Fibroblast of skin of scalp (primary cell): ENCODE measurements around the gene SYDE1. TPM values are rescaled to one million over a fixed set of nuclear protein-coding genes. Genes with fewer than 3 reads are reported as not detected.
"Not testable (repeated sequence)": the region's sequence is repeated elsewhere in the genome, so short reads cannot be mapped to it uniquely, and the experiment has no call there.

Source experiments
- DNase-seq: peaks from one replicate; pipeline ENCODE4 v3.0.0-alpha.2; 2013
- polyA plus RNA-seq, 2 experiments: library from polyadenylated mRNA; unstranded; fragments of 120-200 nt; gene quantifications; one replicate each; pipeline ENCODE4 v1.2.1, GENCODE V29; 2013; ENCODE audit not compliant: insufficient read length in 2 of 2

Gene SYDE1, protein sequence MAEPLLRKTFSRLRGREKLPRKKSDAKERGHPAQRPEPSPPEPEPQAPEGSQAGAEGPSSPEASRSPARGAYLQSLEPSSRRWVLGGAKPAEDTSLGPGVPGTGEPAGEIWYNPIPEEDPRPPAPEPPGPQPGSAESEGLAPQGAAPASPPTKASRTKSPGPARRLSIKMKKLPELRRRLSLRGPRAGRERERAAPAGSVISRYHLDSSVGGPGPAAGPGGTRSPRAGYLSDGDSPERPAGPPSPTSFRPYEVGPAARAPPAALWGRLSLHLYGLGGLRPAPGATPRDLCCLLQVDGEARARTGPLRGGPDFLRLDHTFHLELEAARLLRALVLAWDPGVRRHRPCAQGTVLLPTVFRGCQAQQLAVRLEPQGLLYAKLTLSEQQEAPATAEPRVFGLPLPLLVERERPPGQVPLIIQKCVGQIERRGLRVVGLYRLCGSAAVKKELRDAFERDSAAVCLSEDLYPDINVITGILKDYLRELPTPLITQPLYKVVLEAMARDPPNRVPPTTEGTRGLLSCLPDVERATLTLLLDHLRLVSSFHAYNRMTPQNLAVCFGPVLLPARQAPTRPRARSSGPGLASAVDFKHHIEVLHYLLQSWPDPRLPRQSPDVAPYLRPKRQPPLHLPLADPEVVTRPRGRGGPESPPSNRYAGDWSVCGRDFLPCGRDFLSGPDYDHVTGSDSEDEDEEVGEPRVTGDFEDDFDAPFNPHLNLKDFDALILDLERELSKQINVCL
- polyA plus RNA-seq (2013, experiment 1 of 2; ENCODE audit: insufficient read length): 85.0 TPM
- 79.3 TPM for polyA plus RNA-seq (2013, experiment 2 of 2; ENCODE audit: insufficient read length)

DNA sequence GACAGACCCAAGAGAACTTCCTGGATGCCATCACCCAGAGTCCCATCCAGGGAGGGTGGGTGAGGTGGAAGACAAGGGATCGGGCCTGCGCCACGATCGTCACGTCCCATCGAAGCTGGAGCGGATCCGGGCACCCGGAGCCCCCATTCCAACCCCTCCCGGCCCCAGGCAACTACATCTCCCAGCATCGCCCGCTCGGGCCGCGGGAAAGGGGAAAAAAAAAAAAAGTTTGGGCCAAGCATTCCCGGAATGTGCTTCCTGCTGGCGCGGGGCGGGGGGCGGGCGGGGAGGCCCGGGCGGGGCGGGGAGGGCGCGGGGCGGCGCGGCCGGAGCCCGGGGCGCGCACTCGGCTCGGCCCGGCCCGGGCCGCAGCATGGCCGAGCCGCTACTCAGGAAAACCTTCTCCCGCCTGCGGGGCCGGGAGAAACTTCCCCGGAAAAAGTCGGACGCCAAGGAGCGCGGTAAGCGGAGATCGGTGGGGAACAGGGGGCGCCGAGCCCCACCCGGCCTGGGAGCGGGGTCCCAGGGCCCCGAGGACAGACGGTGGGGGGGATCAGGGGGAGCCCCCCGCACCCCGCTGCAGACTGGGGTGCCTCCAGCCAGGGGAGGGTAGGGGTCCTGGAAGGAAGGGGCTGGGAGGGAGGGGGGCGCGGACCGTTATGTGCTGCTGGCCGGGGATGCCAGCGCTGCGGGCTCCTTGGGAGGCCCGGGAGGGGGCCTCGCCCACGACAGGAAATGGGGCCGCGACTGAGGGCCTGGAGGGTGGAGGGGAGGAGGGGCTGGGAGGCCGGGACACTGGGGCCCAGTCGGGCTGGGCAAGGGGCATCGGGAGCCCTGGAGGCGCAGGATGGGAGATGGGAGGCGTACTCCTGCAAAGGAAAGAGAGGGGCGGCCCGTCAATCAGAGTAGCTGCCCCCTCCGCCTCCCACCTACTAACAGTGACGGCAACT lies at the start of gene SYDE1:
Gene SYDE1, plus strand, starts transcription at position 341 of the 950 bp plus-strand sequence. Its CDS starts 33 bp downstream, at position 374.
- DNase-seq: peak; percentile 94

DNA sequence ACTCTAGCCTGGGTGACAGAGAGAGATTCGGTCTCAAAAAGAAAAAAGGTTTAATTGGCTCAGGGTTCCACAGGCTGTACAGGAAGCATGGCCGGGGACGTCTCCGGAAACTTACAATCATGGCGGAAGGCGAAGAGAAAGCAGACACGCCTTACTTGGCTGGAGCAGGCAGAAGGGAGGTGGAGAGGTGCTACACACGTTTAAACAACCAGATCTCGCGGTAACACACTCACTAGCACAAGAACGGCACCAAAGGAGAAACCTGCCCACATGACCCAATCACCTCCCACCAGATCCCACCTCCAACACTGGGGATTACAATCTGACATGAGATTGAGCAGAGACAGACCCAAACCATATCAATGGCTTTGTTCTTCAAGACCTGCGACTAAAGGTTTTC lies 45.2 kb upstream of the SYDE1 start:
- DNase-seq: no peak

DNA sequence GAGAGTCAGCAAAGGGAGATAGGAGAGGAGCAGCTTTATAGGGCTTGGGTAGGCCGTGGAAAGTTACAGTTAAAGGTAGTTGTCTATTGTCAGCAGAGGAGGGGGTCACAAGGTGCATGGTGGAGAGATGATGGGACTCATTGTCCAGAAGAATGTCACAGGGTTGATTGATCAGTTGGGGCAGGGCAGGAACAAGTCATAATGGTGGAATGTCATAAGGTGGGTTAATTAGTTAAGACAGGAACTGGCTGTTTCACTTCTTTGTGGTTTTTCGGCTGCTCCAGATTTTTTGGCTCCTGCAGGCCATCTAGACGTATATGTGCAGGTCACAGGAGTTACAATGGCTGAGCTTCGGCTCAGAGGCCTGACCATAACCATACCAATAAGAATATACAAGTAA lies 36.8 kb upstream of the SYDE1 start:
- DNase-seq: not testable (repeated sequence)

DNA sequence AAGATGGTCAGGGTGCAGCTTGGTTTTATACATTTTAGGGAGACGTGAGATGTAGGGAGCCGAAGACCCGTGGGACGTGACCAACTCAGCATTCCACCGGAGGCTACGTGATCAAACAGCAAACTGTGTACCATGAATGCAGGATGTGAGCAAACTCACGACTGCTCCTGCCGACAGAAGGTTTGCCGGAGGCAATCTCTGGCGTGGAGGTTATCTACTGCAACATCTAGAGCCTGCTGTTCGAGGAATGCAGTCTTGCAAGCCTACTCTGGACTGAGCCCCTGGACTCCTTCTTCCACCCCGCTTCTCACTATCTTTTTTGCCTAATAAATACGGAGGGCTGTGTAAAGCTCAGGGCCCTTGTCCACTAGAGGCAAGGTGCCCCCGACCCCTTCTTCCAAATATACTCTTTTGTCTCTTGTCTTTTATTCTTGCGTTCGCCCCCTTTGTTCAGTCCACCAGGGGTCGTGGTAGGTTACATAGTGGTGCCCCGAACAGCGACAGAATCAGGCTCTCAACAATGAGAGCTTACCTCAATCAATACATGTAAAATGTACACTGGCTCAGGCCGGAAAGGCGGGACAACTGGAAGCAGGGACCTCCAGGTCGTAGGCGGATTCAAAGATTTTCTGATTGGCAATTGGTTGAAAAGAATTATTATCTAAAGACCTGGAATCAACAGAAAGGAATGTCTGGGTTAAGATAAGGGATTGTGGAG lies 34.1 kb upstream of the SYDE1 start:
- DNase-seq: peak; percentile 13

DNA sequence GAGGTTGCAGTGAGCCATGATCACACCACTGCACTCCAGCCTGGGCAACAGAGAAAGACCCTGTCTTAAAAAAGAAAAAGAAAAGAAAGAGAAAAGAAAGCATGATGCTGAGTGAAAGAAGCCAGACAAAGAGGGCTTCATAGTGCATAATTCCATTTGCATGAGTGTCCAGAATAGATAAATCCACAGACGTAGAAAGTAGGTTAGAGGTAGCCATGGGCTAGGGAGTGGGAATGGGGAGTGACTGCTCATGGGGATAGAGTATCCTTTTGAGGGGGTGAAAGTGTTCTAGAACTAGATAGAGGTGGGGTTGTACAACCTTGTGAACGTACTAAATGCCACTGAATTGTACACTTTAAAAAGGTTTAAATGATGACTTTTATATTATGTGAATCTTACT lies 32.8 kb upstream of the SYDE1 start:
- no peak for DNase-seq

DNA sequence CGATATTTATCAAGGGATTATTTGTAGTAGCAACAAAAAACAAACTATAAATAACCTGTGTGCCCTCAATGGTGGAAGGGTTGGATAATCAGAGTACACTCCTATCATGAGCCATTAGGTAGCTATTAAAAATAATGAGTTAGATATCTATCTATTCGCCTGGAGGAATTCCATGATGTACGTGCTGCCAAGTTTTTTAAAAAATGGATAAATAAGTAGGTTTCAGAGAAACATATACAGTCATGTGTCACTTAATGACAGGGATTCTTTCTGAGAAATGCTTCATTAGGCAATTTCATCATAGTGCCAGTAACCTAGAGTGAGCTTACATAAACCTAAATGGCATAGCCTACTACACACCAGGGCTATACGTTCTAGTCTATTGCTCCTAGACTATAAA lies 31.4 kb upstream of the SYDE1 start:
- no peak for DNase-seq

DNA sequence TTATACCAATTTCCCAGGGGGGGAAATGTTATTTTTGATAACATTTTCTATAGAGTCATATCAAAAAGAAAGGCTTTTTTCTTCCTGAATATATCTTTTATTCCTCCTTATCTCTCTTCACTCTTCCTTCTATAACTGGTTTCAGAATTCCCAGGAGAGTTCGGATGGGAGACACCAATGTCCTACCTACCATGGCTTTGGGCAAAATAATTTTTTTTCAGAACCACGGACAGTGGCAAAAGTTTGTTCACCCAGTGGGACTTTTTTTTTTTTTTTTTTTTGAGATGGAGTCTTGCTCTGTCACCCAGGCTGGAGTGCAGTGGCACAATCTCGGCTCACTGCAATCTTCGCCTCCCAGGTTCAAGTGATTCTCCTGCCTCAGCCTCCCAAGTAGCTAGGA lies 27.2 kb upstream of the SYDE1 start:
- not testable (repeated sequence) for DNase-seq

DNA sequence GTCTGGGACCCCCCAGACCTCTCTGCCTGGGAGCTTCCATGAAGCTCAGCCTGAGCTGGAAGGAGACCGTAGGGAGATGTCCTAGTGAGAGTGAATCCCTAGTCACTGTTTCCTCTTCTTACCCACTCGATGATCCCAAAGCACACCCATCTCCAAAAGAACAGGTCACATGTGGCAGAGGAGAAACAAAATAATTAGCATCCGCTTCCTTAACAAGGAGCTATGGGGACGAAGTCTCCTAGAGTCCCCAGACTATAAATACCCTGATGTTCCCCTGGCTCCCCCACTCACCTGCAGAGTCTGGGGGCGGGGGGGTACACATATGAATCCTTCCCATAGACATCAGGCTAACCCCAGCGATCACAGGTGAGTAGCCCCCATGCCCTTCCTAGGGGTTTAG lies 25.3 kb upstream of the SYDE1 start, which contains the start of gene OR1I1:
Gene OR1I1, plus strand, starts transcription at position 301 of the 400 bp plus-strand sequence. CDS start 4,855 bp downstream, outside the sequence.
- no peak for DNase-seq

DNA sequence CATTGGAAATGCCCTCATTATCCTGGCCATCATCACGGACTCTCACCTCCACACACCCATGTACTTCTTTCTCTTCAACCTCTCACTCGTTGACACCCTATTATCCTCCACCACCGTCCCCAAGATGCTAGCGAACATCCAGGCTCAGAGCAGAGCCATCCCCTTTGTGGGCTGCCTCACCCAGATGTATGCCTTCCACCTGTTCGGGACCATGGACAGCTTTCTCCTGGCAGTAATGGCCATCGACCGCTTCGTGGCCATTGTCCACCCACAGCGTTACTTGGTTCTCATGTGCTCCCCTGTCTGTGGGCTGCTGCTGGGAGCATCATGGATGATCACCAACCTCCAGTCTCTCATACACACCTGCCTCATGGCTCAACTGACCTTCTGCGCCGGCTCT lies 20.0 kb upstream of the SYDE1 start:
- DNase-seq: no peak

DNA sequence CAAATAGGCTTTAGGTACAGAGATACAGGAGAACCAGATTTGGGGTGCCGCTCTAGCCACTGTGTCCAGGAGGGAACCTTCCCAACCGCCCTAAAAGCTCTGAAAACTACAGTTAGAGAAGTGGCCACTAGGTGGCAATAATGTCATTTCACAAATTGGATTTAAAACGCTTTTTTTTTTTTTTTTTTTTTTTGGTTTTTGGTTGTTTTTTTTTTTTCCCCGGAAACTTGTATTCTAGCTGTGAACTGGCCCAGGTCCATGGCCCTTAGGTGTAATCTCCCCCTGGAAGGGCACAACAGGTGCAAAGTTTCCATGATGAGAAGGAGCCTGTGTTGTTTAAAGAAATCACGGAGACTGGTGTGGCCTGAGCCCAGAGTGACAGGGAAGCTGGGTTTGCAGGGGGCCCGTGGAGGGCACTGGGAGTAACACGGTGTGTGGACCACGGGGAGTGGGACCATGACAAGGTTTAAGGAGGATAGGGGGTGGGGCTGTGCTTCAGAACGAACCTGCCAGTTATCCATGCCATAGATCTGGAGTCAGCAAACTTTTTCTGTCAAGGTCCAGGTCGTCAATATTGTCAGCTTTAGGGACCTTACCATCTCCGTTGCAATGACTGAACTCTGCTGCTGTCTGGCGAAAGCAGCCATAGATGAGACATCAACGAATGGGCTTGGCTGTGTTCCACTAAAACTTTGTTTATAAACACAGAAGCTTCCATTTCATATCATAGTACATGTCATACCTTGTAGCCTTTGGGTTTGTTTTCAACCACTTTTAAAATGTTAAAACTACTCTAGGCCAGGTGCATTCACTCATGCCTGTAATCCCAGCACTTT lies 15.1 kb upstream of the SYDE1 start:
- DNase-seq: peak; percentile 71

DNA sequence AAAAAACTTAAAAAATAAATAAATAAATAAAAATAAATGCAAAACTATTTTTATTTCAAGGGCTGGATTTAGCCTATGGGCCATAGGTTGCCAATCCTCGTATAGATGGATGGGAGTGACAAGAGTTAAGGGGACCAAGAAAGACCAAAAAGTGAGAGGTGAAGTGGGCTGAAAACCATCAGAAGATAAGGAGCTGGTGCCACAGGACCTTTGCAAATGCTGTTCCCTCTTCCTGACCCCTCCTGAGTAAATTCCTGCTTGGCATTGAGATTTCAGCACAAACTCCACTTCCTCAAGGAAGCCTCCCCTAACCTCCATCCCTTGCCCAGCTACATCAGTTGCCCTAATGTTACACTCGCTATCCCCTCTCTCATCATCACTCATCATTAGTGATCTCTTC lies 14.2 kb upstream of the SYDE1 start:
- DNase-seq: no peak

DNA sequence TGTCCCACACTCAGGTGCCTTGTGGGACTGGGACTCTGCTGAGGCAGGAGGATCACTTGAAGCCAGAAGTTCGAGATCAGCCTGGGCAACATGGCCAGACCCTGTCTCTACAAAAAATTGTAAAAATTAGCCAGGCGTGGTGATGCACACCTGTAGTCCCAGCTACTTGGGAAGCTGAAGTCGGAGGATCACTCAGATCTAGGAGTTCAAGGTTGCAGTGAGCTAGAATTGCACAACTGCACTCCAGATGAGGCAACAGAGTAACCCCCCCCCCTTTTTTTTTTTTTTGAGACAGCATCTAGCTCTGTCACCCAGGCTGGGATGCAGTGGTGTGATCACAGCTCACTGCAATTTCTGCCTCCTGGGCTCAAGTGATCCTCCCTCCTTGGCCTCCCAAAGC lies 11.0 kb upstream of the SYDE1 start:
- no peak for DNase-seq

DNA sequence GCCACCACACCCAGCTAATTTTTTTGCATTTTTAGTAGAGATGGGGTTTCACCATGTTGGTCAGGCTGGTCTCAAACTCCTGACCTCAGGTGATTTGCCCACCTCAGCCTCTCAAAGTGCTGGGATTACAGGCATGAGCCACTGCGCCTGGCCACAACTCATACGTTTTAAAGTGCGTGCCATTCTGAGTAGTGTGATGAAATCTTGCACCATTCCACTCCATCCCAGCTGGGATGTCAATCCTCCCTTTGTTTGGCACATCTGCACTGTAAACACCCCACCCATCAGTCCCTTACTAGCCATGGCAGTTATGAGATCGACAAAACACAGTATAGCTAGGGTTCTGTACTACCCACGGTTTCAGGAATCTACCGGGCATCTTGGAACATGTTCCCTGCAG lies 9.2 kb upstream of the SYDE1 start:
- not testable (repeated sequence) for DNase-seq

DNA sequence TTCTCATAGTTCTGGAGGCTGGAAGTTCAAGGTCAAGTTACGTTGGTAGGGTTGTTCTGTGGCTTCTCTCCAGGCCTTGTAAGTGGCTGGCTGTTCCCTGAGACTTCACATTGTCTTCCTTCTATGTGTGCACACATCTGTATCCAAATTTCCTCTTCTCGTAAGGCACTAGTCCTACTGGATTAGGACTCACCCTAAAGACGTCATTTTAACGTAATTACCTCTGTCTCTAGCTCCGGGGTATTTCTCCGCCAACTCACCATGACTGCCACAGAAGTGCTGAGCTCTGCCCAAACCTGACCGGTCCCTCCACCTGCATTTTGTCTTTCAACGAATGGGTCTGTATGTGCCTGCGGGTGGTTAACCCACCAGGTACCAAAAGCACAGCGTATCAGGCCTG lies 8.7 kb upstream of the SYDE1 start:
- DNase-seq: no peak

DNA sequence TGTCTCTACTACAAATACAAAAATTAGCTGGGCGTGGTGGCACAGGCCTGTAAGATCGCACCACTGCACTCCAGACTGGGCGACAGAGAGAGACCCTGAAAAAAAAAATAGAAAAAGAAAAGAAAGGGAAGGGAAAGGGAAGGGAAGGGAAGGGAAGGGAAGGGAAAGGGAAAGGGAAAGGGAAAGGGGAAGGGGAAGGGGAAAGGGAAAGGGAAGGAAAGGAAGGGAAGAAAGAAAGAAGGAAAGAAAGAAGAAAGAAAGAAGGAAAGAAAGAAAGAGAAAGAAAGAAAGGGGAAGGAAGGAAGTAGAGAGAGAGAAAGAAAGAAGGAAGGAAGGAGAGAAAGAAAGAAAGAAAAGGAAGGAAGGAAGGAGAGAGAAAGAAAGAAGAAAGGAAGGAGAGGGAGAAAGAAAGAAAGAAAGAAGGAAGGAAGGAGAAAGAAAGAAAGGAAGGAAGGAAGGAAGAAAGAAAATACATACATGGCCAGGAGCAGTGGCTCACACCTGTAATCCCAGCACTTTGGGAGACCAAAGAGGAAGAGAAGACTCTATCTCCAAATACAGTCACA lies 8.1 kb upstream of the SYDE1 start:
- no peak for DNase-seq

DNA sequence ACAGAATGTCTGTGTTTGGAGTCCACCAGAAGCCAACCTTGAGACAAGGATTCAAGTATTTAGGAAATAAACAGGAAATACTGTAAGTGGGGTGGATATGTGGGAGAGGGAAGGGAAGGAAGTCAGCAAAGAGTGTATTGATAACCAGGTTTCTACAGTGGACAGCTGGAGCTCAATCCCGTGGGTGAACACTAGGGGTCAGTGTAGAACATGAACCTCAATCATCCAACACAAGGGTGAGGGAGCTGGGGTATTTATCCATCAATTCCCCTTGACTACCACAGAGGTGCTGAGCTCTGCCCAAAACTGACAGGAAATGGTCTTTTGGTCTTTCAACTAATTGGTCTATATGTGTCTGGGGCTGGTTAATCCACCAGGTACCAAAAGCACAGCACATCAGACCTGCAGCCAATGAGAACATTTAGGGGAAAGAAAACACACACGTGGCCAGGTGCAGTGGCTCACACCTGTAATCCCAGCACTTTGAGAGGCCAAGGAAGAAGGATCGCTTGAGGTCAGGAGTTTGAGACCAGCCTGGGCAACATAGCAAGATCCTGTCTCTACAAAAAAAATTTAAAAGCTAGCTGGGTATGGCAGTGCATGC lies 5.6 kb upstream of the SYDE1 start:
- DNase-seq: peak; percentile 36

DNA sequence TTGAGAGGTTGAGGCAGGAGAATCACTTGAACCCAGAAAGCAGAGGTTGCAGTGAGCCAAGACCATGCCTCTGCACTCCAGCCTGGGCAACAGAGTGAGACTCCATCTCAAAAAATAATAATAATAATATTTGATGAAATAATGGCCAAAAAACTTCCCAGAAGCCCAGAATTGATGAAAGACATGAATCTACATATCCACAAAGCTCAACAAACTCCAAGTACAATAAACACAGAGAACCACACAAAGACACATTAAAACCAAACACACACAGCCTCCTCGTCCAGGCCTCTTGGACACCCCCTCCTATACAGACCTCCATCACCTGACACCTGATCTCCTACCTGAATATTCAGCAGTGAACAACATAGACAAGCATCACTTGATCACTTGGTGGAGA lies 3.2 kb upstream of the SYDE1 start:
- no peak for DNase-seq

DNA sequence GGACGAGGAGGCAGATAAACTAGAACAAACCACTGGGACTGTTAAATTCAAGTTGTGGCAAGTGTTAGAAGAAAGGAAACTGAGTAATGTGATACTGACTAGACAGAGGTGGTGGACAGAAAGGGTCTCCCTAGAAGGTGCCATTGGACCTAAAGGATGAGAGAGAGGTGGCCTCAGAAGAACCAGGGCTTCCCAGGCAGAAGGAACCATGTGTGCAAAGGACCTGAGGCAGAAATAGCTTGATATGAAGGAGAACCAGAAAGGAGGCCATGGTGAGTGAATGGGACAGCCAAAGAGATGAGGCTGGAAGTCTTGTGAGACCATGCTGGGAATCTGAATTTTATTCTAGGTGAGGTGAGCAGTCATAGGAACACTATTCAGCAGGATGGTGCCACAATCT lies 2.8 kb upstream of the SYDE1 start:
- DNase-seq: no peak

DNA sequence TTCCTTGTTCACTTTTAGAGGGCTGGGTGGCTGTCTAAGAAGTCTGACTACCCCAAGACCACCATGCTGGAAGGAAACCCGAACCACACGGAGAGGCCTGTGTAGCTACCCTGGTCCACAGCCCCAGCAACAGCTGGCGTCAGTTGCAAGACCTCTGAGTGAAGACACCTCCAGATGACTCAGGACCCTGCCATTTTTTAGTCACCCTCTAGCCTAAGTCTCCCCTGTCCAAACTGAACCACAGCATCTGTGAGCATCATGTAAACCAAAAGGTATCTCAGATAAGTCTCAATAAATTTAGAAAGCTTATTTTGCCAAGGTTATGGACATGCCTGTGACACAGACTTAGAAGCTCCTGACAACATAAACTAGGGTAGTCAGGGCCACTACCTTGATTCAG lies 2.2 kb upstream of the SYDE1 start:
- no peak for DNase-seq
